Liver (tissue), 3 donors: ENCODE data around the gene PLCB1.

ENCODE experiments used
- EGR1 ChIP-seq, 2 donors: IDR thresholded peaks; 2 replicates each; pipeline ENCODE4 v1.6.1; 2016 to 2018; ENCODE audit warnings: antibody characterized with exemption in 2 of 2, low read depth in 2 of 2
- JUND ChIP-seq, 2 donors: IDR thresholded peaks; 2 replicates each; pipeline ENCODE4 v1.6.1; 2016; ENCODE audit warnings: antibody characterized with exemption in 2 of 2
- NR2F2 ChIP-seq: IDR thresholded peaks from 2 replicates; pipeline ENCODE4 v1.6.1; 2016; ENCODE audit warnings: antibody characterized with exemption
- RAD21 ChIP-seq, 2 donors: IDR thresholded peaks; 2 replicates each; pipeline ENCODE4 v1.6.1; 2016; ENCODE audit warnings: antibody characterized with exemption in 2 of 2, mild to moderate bottlenecking in 2 of 2
- SP1 ChIP-seq: IDR thresholded peaks from 2 replicates; pipeline ENCODE4 v1.6.1; 2018; ENCODE audit warnings: antibody characterized with exemption, mild to moderate bottlenecking
- TF ChIP-seq, protein P1 (sequence below): fragments of 150-350 bp; IDR thresholded peaks from 2 replicates; pipeline ENCODE4 v1.5.1; 2017; ENCODE audit warnings: improper control_type of control experiment, low read depth, low read length; ENCODE audit not compliant: missing input control
- TF ChIP-seq, protein P2 (sequence below): IDR thresholded peaks from 2 replicates; pipeline ENCODE4 v1.6.1; 2016; ENCODE audit warnings: antibody characterized with exemption, mild to moderate bottlenecking
- TF ChIP-seq, protein P3 (sequence below): IDR thresholded peaks from 2 replicates; pipeline ENCODE4 v1.6.1; 2016; ENCODE audit warnings: antibody characterized with exemption
- donor health status: healthy.
- donor health status: healthy.

DNA sequence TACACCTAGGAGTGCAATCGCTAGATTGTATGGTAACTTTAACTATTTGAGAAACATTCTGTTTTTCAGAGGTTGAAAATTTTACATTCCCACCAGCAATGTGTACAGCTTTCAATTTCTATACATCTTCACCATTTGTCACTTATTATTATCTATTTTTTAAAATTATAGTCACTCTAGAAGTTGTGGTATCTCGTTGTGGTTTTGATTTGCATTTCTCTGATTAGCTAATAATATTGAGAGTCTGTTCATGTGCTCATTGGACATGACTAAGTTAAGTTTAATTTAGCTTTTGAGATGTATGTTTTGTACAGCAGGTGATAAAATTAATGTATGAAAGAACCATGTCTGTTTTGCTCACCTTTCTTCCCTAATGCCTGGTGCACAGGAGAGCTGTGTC lies 34.8 kb upstream of the PLCB1 start:
- TF ChIP-seq, protein P1, sequence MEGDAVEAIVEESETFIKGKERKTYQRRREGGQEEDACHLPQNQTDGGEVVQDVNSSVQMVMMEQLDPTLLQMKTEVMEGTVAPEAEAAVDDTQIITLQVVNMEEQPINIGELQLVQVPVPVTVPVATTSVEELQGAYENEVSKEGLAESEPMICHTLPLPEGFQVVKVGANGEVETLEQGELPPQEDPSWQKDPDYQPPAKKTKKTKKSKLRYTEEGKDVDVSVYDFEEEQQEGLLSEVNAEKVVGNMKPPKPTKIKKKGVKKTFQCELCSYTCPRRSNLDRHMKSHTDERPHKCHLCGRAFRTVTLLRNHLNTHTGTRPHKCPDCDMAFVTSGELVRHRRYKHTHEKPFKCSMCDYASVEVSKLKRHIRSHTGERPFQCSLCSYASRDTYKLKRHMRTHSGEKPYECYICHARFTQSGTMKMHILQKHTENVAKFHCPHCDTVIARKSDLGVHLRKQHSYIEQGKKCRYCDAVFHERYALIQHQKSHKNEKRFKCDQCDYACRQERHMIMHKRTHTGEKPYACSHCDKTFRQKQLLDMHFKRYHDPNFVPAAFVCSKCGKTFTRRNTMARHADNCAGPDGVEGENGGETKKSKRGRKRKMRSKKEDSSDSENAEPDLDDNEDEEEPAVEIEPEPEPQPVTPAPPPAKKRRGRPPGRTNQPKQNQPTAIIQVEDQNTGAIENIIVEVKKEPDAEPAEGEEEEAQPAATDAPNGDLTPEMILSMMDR, result no peak
- TF ChIP-seq JUND (IDR thresholded peaks at IDR 0.05), result no peak
- no peak for TF ChIP-seq NR2F2
- TF ChIP-seq SP1, result no peak
- TF ChIP-seq, protein P2, sequence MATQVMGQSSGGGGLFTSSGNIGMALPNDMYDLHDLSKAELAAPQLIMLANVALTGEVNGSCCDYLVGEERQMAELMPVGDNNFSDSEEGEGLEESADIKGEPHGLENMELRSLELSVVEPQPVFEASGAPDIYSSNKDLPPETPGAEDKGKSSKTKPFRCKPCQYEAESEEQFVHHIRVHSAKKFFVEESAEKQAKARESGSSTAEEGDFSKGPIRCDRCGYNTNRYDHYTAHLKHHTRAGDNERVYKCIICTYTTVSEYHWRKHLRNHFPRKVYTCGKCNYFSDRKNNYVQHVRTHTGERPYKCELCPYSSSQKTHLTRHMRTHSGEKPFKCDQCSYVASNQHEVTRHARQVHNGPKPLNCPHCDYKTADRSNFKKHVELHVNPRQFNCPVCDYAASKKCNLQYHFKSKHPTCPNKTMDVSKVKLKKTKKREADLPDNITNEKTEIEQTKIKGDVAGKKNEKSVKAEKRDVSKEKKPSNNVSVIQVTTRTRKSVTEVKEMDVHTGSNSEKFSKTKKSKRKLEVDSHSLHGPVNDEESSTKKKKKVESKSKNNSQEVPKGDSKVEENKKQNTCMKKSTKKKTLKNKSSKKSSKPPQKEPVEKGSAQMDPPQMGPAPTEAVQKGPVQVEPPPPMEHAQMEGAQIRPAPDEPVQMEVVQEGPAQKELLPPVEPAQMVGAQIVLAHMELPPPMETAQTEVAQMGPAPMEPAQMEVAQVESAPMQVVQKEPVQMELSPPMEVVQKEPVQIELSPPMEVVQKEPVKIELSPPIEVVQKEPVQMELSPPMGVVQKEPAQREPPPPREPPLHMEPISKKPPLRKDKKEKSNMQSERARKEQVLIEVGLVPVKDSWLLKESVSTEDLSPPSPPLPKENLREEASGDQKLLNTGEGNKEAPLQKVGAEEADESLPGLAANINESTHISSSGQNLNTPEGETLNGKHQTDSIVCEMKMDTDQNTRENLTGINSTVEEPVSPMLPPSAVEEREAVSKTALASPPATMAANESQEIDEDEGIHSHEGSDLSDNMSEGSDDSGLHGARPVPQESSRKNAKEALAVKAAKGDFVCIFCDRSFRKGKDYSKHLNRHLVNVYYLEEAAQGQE, result no peak
- no peak for TF ChIP-seq EGR1 (IDR thresholded peaks at IDR 0.05; ENCODE audit: low read depth in 2 of 2)
- no peak for TF ChIP-seq RAD21 (IDR thresholded peaks at IDR 0.05)
- TF ChIP-seq, protein P3, sequence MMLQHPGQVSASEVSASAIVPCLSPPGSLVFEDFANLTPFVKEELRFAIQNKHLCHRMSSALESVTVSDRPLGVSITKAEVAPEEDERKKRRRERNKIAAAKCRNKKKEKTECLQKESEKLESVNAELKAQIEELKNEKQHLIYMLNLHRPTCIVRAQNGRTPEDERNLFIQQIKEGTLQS, result no peak
